Measurements from ENCODE around the gene TRERF1. TPM values are rescaled to one million over a fixed set of nuclear protein-coding genes. Genes with fewer than 3 reads are reported as not detected.

TRERF1 gene
- total and polyA plus RNA-seq, 2 experiments from 2014 or later: 11.2 to 20.6 TPM

DNA sequence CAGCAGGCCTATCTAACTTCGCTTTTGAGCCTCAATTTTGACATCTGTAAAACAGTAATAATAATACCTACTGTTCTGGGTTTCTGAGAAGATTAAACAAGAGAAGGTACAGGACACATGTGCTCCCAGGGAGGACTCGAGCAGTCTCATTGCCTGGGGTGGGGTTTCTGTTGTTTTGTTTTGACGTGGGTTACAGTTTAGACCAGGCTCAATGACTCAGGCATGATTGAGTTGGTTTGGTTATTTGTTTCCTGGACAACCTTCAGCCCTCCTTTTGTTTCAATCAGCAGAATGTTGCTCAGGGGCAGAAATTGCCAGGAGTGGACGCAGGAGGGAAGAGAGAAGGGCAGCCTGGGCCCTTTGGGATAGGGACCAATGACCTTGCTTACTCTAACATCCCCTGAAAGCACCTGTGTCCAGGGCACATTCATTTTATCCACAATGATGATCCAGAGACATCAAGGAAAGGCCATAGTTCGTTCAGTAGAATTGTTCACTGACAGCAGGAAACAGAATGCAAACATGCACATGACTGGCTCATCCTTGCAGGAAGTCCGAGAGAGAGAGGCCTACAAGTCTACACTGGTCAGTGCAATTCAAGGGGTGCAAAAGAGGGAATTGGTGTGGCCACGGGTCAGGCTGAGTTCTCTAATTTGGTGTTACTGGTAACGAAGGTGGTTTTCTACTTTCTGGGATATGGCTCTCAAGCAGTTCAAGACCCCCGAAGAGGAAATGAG is 159.6 kb downstream of the TRERF1 start (continued):
- TF ChIP-seq, protein P1, sequence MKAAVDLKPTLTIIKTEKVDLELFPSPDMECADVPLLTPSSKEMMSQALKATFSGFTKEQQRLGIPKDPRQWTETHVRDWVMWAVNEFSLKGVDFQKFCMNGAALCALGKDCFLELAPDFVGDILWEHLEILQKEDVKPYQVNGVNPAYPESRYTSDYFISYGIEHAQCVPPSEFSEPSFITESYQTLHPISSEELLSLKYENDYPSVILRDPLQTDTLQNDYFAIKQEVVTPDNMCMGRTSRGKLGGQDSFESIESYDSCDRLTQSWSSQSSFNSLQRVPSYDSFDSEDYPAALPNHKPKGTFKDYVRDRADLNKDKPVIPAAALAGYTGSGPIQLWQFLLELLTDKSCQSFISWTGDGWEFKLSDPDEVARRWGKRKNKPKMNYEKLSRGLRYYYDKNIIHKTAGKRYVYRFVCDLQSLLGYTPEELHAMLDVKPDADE (IDR thresholded peaks at IDR 0.05): no peak

DNA sequence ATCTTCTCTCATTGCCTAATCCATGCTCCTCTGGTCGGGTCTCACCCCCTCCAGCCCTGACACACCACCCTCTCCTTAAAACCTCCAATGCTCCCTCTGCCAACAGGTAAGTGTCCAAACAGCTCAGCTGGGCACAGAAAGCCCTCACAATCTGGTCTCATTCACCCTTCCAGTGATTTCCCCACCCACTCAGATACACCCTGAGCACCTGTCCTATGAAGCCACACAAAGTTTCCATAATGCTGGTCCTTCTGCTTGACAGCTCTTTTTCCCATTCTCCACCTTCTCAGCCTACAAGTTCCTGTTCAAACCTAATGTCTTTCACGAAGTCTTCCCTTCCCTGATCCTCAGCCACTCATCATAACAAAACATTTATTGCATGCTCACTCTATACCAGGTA is 164.0 kb downstream of the TRERF1 start:
- Histone ChIP-seq H4K20me1 (replicated peaks; ENCODE audit: insufficient read depth) (peaks cover 9% of the 10 kb centered on the region), H3K4me2 (no peak overlapping the region), H3K4me3 (no peak overlapping the region), H3K79me2 (replicated peaks; ENCODE audit: insufficient read depth) (peaks cover 17% of the 10 kb centered on the region), H3K36me3 (ENCODE audit: insufficient read depth) (no peaks in the 10 kb centered on the region), H3K4me1 (ENCODE audit: insufficient read depth) (no peaks in the 10 kb centered on the region), H3K9me2 (ENCODE audit: insufficient read depth) (no peaks in the 10 kb centered on the region), H3K27ac (ENCODE audit: low read depth) (no peak overlapping the region), H3F3A (replicated peaks; ENCODE audit: low read depth) (no peaks in the 10 kb centered on the region), H3K27me3 (ENCODE audit: insufficient read depth) (no peaks in the 10 kb centered on the region), H2AFZ (no peak overlapping the region)
- peaks cover 3% of the 10 kb centered on the region for H3K27me3 Mint-ChIP-seq (ENCODE audit: insufficient read depth, low read depth, poor library complexity)
- no peak overlapping the region for H3K4me3 Mint-ChIP-seq
- H3K27ac Mint-ChIP-seq: no peak overlapping the region
- peaks cover 6% of the 10 kb centered on the region; the same call in 2 of the 3 replicates for H3K4me1 Mint-ChIP-seq
- peaks cover 29% of the 10 kb centered on the region for H3K36me3 Mint-ChIP-seq (ENCODE audit: low read depth)
- TF ChIP-seq ZNF114 (CRISPR knock-in tag; IDR thresholded peaks at IDR 0.05) (no peak), CREB1 (CRISPR knock-in tag; IDR thresholded peaks at IDR 0.05; ENCODE audit: low read depth) (no peak), EZH2 (IDR thresholded peaks at IDR 0.05; ENCODE audit: low read depth, unreplicated experiment) (no peak), NANOG (IDR thresholded peaks at IDR 0.05; ENCODE audit: borderline replicate concordance) (no peak), POLR2AphosphoS5 (IDR thresholded peaks at IDR 0.05; ENCODE audit: low read depth) (no peak), STAT1 (IDR thresholded peaks at IDR 0.05; ENCODE audit: unreplicated experiment) (no peak), EZH2phosphoT487 (IDR thresholded peaks at IDR 0.05; ENCODE audit: unreplicated experiment) (no peak), ZNF331 (CRISPR knock-in tag; IDR thresholded peaks at IDR 0.05; ENCODE audit: low read depth) (no peak)
- TF ChIP-seq, protein P1 (IDR thresholded peaks at IDR 0.05): no peak
- TF ChIP-seq, protein P2, sequence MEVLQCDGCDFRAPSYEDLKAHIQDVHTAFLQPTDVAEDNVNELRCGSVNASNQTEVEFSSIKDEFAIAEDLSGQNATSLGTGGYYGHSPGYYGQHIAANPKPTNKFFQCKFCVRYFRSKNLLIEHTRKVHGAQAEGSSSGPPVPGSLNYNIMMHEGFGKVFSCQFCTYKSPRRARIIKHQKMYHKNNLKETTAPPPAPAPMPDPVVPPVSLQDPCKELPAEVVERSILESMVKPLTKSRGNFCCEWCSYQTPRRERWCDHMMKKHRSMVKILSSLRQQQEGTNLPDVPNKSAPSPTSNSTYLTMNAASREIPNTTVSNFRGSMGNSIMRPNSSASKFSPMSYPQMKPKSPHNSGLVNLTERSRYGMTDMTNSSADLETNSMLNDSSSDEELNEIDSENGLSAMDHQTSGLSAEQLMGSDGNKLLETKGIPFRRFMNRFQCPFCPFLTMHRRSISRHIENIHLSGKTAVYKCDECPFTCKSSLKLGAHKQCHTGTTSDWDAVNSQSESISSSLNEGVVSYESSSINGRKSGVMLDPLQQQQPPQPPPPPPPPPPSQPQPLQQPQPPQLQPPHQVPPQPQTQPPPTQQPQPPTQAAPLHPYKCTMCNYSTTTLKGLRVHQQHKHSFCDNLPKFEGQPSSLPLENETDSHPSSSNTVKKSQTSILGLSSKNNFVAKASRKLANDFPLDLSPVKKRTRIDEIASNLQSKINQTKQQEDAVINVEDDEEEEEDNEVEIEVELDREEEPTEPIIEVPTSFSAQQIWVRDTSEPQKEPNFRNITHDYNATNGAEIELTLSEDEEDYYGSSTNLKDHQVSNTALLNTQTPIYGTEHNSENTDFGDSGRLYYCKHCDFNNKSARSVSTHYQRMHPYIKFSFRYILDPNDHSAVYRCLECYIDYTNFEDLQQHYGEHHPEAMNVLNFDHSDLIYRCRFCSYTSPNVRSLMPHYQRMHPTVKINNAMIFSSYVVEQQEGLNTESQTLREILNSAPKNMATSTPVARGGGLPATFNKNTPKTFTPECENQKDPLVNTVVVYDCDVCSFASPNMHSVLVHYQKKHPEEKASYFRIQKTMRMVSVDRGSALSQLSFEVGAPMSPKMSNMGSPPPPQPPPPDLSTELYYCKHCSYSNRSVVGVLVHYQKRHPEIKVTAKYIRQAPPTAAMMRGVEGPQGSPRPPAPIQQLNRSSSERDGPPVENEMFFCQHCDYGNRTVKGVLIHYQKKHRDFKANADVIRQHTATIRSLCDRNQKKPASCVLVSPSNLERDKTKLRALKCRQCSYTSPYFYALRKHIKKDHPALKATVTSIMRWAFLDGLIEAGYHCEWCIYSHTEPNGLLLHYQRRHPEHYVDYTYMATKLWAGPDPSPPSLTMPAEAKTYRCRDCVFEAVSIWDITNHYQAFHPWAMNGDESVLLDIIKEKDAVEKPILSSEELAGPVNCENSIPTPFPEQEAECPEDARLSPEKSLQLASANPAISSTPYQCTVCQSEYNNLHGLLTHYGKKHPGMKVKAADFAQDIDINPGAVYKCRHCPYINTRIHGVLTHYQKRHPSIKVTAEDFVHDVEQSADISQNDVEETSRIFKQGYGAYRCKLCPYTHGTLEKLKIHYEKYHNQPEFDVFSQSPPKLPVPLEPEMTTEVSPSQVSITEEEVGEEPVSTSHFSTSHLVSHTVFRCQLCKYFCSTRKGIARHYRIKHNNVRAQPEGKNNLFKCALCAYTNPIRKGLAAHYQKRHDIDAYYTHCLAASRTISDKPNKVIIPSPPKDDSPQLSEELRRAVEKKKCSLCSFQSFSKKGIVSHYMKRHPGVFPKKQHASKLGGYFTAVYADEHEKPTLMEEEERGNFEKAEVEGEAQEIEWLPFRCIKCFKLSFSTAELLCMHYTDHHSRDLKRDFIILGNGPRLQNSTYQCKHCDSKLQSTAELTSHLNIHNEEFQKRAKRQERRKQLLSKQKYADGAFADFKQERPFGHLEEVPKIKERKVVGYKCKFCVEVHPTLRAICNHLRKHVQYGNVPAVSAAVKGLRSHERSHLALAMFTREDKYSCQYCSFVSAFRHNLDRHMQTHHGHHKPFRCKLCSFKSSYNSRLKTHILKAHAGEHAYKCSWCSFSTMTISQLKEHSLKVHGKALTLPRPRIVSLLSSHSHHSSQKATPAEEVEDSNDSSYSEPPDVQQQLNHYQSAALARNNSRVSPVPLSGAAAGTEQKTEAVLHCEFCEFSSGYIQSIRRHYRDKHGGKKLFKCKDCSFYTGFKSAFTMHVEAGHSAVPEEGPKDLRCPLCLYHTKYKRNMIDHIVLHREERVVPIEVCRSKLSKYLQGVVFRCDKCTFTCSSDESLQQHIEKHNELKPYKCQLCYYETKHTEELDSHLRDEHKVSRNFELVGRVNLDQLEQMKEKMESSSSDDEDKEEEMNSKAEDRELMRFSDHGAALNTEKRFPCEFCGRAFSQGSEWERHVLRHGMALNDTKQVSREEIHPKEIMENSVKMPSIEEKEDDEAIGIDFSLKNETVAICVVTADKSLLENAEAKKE (CRISPR knock-in tag; IDR thresholded peaks at IDR 0.05): no peak
- ATAC-seq (no peak), DNase-seq (ENCODE audit: low spot score) (no peak)
- peaks cover 7% of the 10 kb centered on the region for H3K9me3 Mint-ChIP-seq

Data from GM23338 (cell line).